HG03025 (cell line): ENCODE data around the gene ZSWIM2.
"Not testable (repeated sequence)": the region's sequence is repeated elsewhere in the genome, so short reads cannot be mapped to it uniquely, and the experiment has no call there.

Experiments
- ATAC-seq: cut with Tn5 transposase; IDR thresholded peaks from one replicate; pipeline ENCODE4 v1.9.1; 2021; ENCODE audit warnings: mild to moderate bottlenecking, moderate library complexity; ENCODE audit not compliant: unreplicated experiment, low FRiP score

The ZSWIM2 gene

DNA sequence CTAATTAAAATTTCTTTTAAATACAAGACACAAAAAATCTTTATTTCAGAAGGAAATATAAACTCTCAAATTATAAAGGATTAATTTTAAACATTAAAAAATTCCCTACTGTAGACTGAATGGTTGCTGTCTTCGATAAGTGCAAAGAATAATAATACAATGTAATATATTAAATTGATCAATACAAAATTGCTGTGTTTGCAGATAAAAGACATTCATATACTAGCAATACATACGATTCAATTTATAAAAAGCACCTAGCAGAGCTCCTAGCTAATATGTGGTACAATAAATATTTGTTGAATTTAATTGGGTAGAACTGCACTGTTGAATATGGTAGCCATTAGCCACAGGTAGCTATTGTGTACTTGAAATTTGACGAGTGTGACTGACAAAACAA lies 6.6 kb downstream of the ZSWIM2 start:
- no peak for ATAC-seq

DNA sequence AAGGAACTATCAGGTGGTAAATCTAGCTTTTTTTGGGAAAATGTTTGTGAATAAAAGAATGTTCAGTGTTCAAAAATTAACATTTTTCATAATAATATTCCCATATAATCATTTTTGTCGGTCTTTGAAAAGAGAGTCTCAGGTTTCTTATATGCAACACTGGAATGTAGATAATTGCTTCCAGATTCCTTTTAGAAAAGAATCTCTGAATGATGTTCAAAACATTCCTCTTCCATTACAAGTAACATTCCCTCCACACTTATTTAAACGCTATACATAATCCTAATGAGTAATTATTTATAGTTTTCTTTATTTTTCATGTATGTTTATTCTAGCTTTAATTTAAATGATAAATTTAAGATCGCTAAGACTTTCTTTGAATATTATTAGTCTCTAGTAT lies 7.0 kb downstream of the ZSWIM2 start:
- ATAC-seq, result no peak

DNA sequence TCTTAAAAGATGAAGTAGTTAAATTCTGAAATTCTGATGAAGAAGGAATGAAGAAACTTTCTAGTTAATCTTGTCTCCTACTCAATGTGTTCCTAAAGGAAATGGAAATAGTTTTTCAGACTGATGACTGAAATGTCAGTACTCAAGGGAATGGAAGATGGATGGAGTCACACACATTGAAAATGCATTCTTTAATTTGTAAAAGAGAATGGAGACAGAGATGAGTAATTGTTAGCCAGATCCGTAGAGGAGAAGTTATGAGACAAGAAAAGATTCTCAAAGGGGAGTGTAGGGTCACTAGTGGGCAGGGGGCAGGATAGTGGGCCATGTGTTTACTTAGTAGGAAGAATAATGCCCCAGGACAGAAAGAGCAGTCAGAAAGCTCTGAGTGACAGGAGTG lies 13.3 kb downstream of the ZSWIM2 start:
- no peak for ATAC-seq

DNA sequence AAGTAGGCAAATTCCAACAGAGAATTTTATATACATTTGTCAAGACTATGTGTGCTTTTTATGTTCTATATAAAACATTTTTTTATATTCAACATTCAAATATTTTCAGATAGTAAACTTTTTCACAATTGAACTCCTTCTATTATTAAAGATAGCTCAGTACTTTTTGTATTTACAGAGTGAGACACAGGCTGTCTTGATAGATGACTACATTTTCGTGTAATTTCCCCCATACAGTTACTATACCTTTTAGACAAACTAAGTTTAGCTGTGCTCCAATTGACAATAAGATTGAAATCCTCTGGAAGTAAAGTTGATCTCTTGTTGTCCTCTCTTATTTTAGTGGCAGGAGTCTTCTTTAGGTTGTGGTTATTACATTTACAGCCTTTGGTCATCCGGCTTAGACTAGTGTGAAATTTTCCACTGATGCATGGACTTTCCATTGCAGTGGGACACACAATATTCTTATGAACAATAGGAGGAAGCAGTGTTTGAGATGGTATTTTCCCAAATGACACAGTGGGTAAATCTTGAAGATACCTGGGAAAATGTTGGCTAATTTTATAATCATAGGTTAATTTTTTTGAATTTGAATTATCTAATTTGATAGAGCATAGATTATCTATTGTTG lies 21.0 kb downstream of the ZSWIM2 start:
- no peak for ATAC-seq

DNA sequence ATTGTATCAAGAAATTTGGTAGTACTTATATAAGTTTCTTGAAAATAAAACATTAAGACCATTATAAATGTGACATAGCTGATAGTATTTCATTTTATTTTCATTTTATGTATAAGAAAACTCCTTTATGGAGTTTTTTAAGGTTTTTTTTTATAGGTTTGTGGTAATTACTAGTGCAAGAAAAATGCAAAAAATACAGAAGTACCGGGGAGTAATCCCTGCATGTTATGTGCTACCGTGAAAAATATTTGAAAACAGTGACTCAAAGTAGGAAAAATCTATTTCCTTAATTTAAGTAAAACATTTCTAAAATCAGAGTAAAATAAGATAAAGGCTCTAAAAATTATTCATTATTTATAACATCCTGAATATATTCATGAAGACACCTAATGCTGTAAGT lies 21.6 kb downstream of the ZSWIM2 start:
- no peak for ATAC-seq

DNA sequence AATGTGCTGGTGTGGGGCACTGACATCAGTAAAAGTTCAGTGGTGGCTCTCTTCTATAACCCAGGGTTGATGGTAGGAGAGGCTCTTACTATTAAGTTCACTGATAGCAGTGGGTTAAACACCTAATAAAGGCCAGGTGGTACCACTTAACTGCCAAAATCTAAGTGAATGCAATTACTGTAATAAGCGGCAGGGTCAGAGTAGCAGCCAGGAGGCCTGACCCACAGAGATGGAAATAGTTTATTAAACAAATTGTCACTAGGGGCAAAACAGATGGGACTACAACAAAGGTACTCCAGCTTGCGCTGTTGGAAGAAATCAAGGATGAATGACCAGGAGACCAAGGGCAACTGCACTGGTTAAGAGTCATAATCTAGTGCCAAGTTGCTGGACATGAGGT lies 26.6 kb downstream of the ZSWIM2 start:
- ATAC-seq, result no peak

DNA sequence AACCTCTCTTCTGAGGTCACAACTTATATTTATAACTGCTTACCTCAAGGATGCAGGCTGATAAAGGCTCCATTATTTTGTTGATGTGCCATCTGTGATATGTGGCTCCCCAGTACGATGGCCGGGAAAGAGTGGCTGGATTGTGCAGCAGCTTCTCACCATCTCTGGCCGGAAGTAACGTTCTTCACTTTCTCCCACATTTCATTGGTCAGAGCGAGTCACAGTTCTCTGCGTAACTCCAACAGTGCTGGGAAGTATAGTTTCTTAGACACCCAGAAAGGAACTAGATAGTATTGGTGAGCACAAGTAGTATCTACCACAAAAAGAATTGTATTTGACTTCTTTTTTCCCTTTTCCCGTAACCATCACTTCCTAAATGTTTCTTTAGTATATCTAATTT lies 28.7 kb downstream of the ZSWIM2 start:
- ATAC-seq, result no peak

DNA sequence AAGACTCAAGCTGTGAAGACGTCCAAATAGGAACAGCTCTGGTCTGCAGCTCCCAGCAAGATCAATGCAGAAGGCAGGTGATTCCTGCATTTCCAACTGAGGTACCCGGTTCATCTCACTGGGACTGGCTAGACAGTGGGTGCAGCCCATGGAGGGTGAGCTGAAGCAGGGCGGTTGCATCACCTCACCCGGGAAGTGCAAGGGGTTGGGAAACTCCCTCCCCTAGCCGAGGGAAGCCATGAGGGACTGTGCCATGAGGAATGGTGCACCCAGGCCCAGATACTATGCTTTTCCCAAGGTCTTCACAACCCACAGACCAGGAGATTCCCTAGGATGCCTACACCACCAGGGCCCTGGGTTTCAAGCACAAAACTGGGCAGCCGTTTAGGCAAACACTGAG lies 37.2 kb downstream of the ZSWIM2 start:
- not testable (repeated sequence) for ATAC-seq

DNA sequence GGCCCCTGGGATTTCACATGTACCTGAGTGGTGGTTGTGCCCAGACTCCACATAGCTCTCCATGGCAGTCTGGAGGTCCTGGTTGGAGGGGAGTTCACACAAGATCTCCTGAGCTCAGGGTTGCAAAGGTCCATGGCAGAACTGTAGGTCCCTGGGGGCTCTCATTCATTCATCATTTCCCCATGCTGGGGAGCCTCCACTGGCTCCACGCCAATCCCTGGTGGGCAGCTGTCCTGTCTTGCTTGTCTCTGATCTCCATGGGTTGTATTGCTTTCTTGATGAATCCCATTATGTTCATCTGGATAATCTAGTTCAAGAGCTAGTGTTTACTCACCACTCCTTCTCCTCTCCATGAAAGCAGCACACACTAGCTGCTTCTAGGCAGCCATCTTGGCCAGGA lies 42.4 kb downstream of the ZSWIM2 start:
- ATAC-seq, result no peak

DNA sequence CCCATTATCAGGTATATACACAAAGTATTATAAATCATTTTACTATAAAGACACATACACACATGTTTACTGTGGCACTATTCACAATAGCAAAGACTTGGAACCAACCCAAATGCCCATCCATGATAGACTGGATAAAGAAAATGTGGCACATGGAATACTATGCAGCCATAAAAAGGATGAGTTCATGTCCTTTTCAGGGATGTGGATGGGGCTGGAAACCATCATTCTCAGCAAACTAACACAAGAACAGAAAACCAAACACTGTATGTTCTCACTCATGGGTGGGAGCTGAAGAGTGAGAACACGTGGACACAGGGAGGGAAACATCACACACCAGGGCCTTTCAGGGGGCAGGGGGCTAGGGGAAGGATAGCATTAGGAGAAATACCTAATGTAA lies 50.4 kb downstream of the ZSWIM2 start:
- not testable (repeated sequence) for ATAC-seq

DNA sequence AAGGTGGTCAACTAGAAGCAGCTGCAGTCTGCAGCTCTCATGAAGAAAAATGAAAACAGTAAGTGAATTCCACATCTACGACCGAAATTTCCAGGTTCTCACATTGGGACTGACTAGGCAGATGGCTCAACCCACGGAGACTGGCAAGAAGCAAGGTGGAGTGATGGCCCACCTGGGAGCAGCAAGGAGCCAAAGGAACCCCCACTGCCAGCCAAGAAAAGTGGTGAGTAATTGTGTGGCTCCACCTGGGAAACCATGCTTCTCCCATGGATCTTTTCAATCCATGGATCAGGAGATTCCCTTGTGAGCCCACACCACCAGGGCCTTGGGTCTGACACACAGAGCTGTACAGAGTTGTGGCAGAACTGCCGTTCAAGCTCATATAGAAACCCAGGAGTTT lies 64.0 kb downstream of the ZSWIM2 start:
- ATAC-seq, result no peak

DNA sequence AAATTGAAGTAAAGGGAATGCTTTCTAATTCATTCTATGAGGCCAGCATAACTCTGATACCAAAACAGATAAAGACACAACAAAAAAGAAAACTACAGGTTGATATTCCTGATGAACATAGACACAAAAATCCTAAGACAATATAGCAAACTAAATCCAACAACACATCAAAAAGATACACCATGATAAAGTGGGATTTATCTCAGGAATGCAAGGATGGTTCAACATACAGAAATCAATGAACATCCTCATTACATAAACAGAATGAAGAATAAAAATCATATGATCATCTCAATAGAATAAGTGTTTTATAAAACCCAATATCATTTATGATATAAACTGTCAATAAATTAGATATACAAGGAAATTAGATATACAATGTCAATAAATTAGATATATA lies 65.7 kb downstream of the ZSWIM2 start:
- no peak for ATAC-seq

DNA sequence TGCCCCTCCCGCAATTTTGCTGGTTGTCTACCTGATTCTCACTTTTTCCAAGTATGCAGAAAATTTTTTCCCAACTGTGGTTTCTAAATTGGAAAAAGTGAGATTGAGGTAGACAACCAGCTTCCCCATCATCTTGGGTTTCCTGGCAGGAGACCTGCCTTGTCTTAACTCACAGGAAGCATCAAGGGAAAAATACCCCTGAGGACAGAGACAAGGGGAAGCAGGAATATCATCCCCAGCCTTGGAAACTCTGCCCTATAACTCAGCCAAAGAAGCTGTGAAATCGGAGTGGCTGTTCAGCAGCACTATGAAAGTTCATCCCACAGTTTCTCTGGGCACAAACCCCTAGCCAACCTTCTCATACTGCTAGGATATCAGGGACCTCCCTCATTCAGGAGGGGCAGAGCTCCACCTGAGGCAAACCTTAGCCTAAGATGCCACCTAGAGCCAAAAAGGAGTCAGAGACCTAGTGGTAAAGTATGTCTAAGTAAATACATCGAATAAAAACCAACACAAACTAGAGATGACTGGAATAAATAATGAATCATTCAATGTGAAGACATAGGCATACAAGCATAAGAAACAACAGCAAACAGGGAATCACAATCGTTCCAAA lies 68.2 kb downstream of the ZSWIM2 start:
- no peak for ATAC-seq
